GM23338 (cell line): ENCODE data around the gene EID1. TPM values are rescaled to one million over a fixed set of nuclear protein-coding genes. Genes with fewer than 3 reads are reported as not detected.

Experiments
- ATAC-seq: fragments of 200-7000 bp; cut with Tn5 transposase; 3 replicates; pipeline ENCODE4 v1.9.1; 2020
- DNase-seq: peaks from one replicate; pipeline ENCODE4 v3.0.0-alpha.2; 2015; ENCODE audit warnings: low spot score
- H2AFZ ChIP-seq: fragments of 200-600 bp; sonication (generic); 2 replicates; pipeline ENCODE4 v1.8.0; 2016; ENCODE audit warnings: antibody characterized with exemption, mild to moderate bottlenecking, moderate library complexity
- H3F3A ChIP-seq: fragments of 200-600 bp; sonication (generic); replicated peaks from 2 replicates; pipeline ENCODE4 v1.8.0; 2017; ENCODE audit warnings: antibody characterized with exemption, mixed run types, low read depth
- H3K27ac ChIP-seq: fragments of 200-600 bp; sonication (generic); 2 replicates; pipeline ENCODE4 v1.6.1; 2016; ENCODE audit warnings: low read depth
- H3K27me3 ChIP-seq: fragments of 200-600 bp; sonication (generic); 2 replicates; pipeline ENCODE4 v1.8.0; 2016; ENCODE audit warnings: mild to moderate bottlenecking, mixed run types, moderate library complexity; ENCODE audit not compliant: insufficient read depth
- H3K36me3 ChIP-seq: fragments of 200-600 bp; sonication (generic); 2 replicates; pipeline ENCODE4 v1.8.0; 2016; ENCODE audit warnings: mild to moderate bottlenecking; ENCODE audit not compliant: insufficient read depth
- H3K4me1 ChIP-seq: fragments of 200-600 bp; sonication (generic); 2 replicates; pipeline ENCODE4 v1.8.0; 2016; ENCODE audit warnings: mild to moderate bottlenecking, moderate library complexity; ENCODE audit not compliant: insufficient read depth
- H3K4me2 ChIP-seq: fragments of 200-600 bp; sonication (generic); 2 replicates; pipeline ENCODE4 v1.7.1; 2017; ENCODE audit warnings: mixed run types
- H3K4me3 ChIP-seq: fragments of 200-600 bp; sonication (generic); 2 replicates; pipeline ENCODE4 v1.6.1; 2016; ENCODE audit warnings: mixed run types
- H3K79me2 ChIP-seq: fragments of 200-600 bp; sonication (generic); replicated peaks from 2 replicates; pipeline ENCODE4 v1.8.0; 2017; ENCODE audit warnings: mild to moderate bottlenecking; ENCODE audit not compliant: insufficient read depth
- H3K9me2 ChIP-seq: fragments of 200-600 bp; sonication (generic); 2 replicates; pipeline ENCODE4 v1.8.0; 2017; ENCODE audit not compliant: insufficient read depth
- H4K20me1 ChIP-seq: fragments of 200-600 bp; sonication (generic); replicated peaks from 2 replicates; pipeline ENCODE4 v1.8.0; 2017; ENCODE audit warnings: mild to moderate bottlenecking; ENCODE audit not compliant: insufficient read depth
- H3K27ac Mint-ChIP-seq: 2 replicates; pipeline ENCODE4 v1.8.0; 2020; ENCODE audit warnings: inconsistent platforms, mild to moderate bottlenecking, moderate library complexity, mixed read lengths
- H3K27me3 Mint-ChIP-seq: 3 replicates; pipeline ENCODE4 v1.8.0; 2022; ENCODE audit warnings: low read depth, mild to moderate bottlenecking, moderate library complexity, mixed read lengths, inconsistent platforms; ENCODE audit not compliant: insufficient read depth, poor library complexity
- H3K36me3 Mint-ChIP-seq: 3 replicates; pipeline ENCODE4 v1.8.0; 2021; ENCODE audit warnings: low read depth, mild to moderate bottlenecking, inconsistent platforms, moderate library complexity, mixed read lengths
- H3K4me1 Mint-ChIP-seq: 3 replicates; pipeline ENCODE4 v1.8.0; 2020; ENCODE audit warnings: mild to moderate bottlenecking, inconsistent platforms, mixed read lengths
- H3K4me3 Mint-ChIP-seq: 3 replicates; pipeline ENCODE4 v1.8.0; 2021; ENCODE audit warnings: moderate library complexity, mild to moderate bottlenecking, inconsistent platforms, mixed read lengths
- H3K9me3 Mint-ChIP-seq: 3 replicates; pipeline ENCODE4 v1.8.0; 2020; ENCODE audit warnings: moderate library complexity, mild to moderate bottlenecking, inconsistent platforms, mixed read lengths
- CREB1 ChIP-seq: fragments of 250-450 bp; sonication (Bioruptor Pico); IDR thresholded peaks from 2 replicates; pipeline ENCODE4 v1.5.0; 2020; ENCODE audit warnings: low read depth, mild to moderate bottlenecking, moderate library complexity
- CTCF ChIP-seq, 2 experiments: fragments of 200-600 bp in 1 of 2; sonication (generic) in 1 of 2; conservative IDR thresholded peaks; 2 replicates each; pipeline versions ENCODE4 v1.5.1 to v1.6.1; 2016 to 2017; ENCODE audit warnings: antibody characterized with exemption in 2 of 2, low read depth in 2 of 2, mild to moderate bottlenecking in 2 of 2, moderate library complexity in 1 of 2
- ETS1 ChIP-seq: IDR thresholded peaks from 2 replicates; pipeline ENCODE4 v1.6.1; 2016; ENCODE audit warnings: antibody characterized with exemption
- EZH2 ChIP-seq: fragments of 200-600 bp; sonication (generic); IDR thresholded peaks from one replicate; pipeline ENCODE4 v1.8.0; 2017; ENCODE audit warnings: antibody characterized with exemption, mild to moderate bottlenecking, low read depth; ENCODE audit not compliant: unreplicated experiment
- EZH2phosphoT487 ChIP-seq: fragments of 200-600 bp; sonication (generic); IDR thresholded peaks from one replicate; pipeline ENCODE4 v1.8.1; 2018; ENCODE audit warnings: antibody characterized with exemption; ENCODE audit not compliant: unreplicated experiment
- JUNB ChIP-seq: IDR thresholded peaks from one replicate; pipeline ENCODE4 v1.6.1; 2016; ENCODE audit warnings: antibody characterized with exemption; ENCODE audit not compliant: unreplicated experiment
- NANOG ChIP-seq: IDR thresholded peaks from 2 replicates; pipeline ENCODE4 v1.6.1; 2016; ENCODE audit warnings: antibody characterized with exemption, borderline replicate concordance
- POLR2AphosphoS5 ChIP-seq: IDR thresholded peaks from 2 replicates; pipeline ENCODE4 v1.6.1; 2016; ENCODE audit warnings: antibody characterized with exemption, low read depth
- STAT1 ChIP-seq: IDR thresholded peaks from one replicate; pipeline ENCODE4 v1.6.1; 2016; ENCODE audit warnings: antibody characterized with exemption; ENCODE audit not compliant: unreplicated experiment
- ZNF114 ChIP-seq: fragments of 250-450 bp; sonication (Bioruptor Pico); IDR thresholded peaks from 2 replicates; pipeline ENCODE4 v1.5.0; 2020; ENCODE audit warnings: mild to moderate bottlenecking, moderate library complexity
- ZNF331 ChIP-seq: fragments of 250-450 bp; sonication (Bioruptor Pico); IDR thresholded peaks from 2 replicates; pipeline ENCODE4 v1.5.0; 2020; ENCODE audit warnings: low read depth, mild to moderate bottlenecking, moderate library complexity
- polyA plus RNA-seq: library from polyadenylated mRNA; unstranded; fragments of >200 nt; fragmentation: Nextera tagmentation; extraction: Ambion mirVana; gene quantifications from 2 replicates; pipeline ENCODE4 v1.2.1, GENCODE V29; 2016
- total RNA-seq: library from RNA; depleted of rRNA; stranded (reverse); fragments of >200 nt; shearing (Covaris generic); gene quantifications from 2 replicates; pipeline ENCODE4 v1.2.3, GENCODE V29; 2014
- TF ChIP-seq, protein P1 (sequence below): IDR thresholded peaks from one replicate; pipeline ENCODE4 v1.6.1; 2018; ENCODE audit warnings: antibody characterized with exemption; ENCODE audit not compliant: unreplicated experiment

EID1 gene
- total and polyA plus RNA-seq, 2 experiments from 2014 or later, result 113 to 324 TPM

DNA sequence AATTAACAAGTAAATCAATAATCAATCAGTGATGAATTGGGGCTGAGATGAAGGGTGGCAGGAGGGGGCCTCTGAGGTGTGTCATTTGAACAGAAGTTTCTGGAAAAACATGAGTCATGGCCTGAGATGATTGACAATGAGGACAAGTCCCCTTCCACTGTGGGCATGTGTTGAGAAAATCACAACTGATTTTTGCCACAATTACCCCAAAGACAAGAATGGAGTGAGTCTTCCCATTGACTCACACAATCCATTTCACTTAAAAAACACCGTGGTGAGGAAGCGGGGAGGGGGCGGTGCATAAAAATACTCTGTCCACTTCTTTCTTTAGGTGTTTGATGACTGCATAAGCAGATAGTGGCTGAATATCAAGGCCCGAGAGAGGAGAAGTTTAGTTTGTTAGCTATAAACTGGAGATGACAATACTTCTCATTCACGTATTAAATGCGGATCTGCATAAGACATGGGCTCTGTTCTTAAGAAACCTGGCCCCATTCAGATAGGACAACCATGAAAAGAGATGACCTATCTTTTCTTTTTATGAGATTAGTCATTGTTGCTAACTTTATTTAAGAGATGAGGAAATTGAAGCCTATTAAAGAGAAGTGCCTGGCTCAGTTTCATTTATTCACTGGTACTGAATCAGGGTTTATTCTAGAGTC, 51.1 kb downstream of the EID1 start:
- Histone ChIP-seq H3K9me2 (no peaks in the 10 kb centered on the region), H2AFZ (no peak overlapping the region), H3K79me2 (no peaks in the 10 kb centered on the region), H3K27ac (no peak overlapping the region), H4K20me1 (no peaks in the 10 kb centered on the region), H3K27me3 (no peaks in the 10 kb centered on the region), H3K4me1 (no peaks in the 10 kb centered on the region), H3K4me2 (no peak overlapping the region), H3K4me3 (no peak overlapping the region), H3K36me3 (no peaks in the 10 kb centered on the region), H3F3A (no peaks in the 10 kb centered on the region)
- ATAC-seq (no peak), DNase-seq (no peak)
- no peaks in the 10 kb centered on the region for H3K4me1 Mint-ChIP-seq
- TF ChIP-seq JUNB, result no peak
- TF ChIP-seq CREB1 (CRISPR knock-in tag), result no peak
- TF ChIP-seq, protein P1, sequence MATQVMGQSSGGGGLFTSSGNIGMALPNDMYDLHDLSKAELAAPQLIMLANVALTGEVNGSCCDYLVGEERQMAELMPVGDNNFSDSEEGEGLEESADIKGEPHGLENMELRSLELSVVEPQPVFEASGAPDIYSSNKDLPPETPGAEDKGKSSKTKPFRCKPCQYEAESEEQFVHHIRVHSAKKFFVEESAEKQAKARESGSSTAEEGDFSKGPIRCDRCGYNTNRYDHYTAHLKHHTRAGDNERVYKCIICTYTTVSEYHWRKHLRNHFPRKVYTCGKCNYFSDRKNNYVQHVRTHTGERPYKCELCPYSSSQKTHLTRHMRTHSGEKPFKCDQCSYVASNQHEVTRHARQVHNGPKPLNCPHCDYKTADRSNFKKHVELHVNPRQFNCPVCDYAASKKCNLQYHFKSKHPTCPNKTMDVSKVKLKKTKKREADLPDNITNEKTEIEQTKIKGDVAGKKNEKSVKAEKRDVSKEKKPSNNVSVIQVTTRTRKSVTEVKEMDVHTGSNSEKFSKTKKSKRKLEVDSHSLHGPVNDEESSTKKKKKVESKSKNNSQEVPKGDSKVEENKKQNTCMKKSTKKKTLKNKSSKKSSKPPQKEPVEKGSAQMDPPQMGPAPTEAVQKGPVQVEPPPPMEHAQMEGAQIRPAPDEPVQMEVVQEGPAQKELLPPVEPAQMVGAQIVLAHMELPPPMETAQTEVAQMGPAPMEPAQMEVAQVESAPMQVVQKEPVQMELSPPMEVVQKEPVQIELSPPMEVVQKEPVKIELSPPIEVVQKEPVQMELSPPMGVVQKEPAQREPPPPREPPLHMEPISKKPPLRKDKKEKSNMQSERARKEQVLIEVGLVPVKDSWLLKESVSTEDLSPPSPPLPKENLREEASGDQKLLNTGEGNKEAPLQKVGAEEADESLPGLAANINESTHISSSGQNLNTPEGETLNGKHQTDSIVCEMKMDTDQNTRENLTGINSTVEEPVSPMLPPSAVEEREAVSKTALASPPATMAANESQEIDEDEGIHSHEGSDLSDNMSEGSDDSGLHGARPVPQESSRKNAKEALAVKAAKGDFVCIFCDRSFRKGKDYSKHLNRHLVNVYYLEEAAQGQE, result no peak
- no peak for TF ChIP-seq NANOG
- no peak overlapping the region for H3K4me3 Mint-ChIP-seq
- H3K27ac Mint-ChIP-seq, result 0 out of 2 replicates have a peak overlapping the region, but pooled peaks have one; percentile 21
- peaks cover 4% of the 10 kb centered on the region for H3K27me3 Mint-ChIP-seq
- no peaks in the 10 kb centered on the region for H3K36me3 Mint-ChIP-seq
- no peaks in the 10 kb centered on the region for H3K9me3 Mint-ChIP-seq

DNA sequence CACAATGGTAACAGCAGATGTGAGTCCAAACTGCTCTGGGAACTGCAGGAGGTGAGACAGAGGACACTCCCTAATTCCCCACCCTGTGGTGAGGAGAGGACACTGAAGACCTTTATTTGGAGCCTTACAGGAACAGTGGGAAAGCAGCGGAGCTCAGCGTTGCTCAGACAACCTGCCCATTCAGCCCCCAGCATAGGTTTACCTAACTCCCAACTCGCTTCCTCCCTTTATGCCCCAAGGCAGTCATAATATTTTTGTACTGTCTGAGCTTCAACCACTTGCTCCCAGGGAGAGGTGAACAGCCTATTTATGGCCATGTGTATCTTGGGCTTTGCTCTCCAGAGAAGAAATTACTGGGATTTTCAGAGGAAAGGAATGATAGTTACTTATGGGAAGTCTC, 51.7 kb downstream of the EID1 start:
- peaks cover 2% of the 10 kb centered on the region for H3K27me3 Mint-ChIP-seq
- Histone ChIP-seq H3K4me1 (no peaks in the 10 kb centered on the region), H2AFZ (0 out of 2 replicates have a peak overlapping the region, but pooled peaks have one; percentile 38), H3F3A (no peaks in the 10 kb centered on the region), H4K20me1 (no peaks in the 10 kb centered on the region), H3K36me3 (no peaks in the 10 kb centered on the region), H3K79me2 (no peaks in the 10 kb centered on the region), H3K27me3 (no peaks in the 10 kb centered on the region), H3K9me2 (no peaks in the 10 kb centered on the region), H3K27ac (no peak overlapping the region), H3K4me2 (no peak overlapping the region), H3K4me3 (no peak overlapping the region)
- no peak overlapping the region for H3K4me3 Mint-ChIP-seq
- ATAC-seq, result peak; percentile 38; the same call in 2 of the 3 replicates
- no peaks in the 10 kb centered on the region for H3K4me1 Mint-ChIP-seq
- H3K27ac Mint-ChIP-seq, result no peak overlapping the region
- H3K9me3 Mint-ChIP-seq, result no peaks in the 10 kb centered on the region
- DNase-seq, result no peak
- H3K36me3 Mint-ChIP-seq, result no peaks in the 10 kb centered on the region
- TF ChIP-seq CREB1 (CRISPR knock-in tag) (no peak), NANOG (no peak), EZH2phosphoT487 (no peak), CTCF (conservative IDR thresholded peaks at IDR 0.05; ENCODE audit: low read depth in 2 of 2) (no peak), ETS1 (no peak), STAT1 (no peak), ZNF331 (CRISPR knock-in tag) (no peak), ZNF114 (CRISPR knock-in tag) (no peak), POLR2AphosphoS5 (no peak), EZH2 (no peak)
- TF ChIP-seq, protein P1, result no peak
